Measurements from ENCODE around the gene ZNF385C.

DNA sequence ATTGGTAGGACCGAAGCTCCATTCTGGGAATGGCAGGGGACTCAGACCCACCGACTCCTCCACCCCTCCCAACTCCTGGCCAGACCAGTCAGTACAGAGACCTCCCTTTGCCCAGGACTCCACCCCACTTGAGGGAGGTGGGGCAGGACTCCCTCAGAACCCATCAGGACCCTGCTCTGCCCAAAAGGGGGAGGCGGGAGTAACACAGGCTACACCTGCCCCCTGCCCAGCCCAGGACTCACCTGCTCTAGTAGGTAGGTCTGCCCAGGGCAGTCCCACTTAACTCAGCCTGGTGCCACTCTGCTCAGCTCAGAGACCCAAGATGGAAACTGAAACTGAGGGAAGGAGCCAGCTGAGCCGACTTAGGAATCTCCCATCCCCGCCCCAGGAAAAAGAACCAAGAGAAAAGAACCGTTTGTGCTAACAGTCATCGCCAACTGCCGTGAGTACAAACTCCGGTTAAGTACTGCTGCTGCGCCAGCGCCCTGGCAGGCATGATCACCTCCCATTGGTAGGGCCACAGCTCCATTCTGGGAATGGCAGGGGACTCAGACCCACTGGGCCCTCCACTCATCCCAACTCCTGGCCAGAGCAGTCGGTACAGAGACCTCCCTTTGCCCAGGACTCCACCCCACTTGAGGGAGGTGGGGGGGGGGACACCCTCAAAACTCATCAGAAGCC, 13.7 kb upstream of the ZNF385C start:
- TF ChIP-seq, protein P1, sequence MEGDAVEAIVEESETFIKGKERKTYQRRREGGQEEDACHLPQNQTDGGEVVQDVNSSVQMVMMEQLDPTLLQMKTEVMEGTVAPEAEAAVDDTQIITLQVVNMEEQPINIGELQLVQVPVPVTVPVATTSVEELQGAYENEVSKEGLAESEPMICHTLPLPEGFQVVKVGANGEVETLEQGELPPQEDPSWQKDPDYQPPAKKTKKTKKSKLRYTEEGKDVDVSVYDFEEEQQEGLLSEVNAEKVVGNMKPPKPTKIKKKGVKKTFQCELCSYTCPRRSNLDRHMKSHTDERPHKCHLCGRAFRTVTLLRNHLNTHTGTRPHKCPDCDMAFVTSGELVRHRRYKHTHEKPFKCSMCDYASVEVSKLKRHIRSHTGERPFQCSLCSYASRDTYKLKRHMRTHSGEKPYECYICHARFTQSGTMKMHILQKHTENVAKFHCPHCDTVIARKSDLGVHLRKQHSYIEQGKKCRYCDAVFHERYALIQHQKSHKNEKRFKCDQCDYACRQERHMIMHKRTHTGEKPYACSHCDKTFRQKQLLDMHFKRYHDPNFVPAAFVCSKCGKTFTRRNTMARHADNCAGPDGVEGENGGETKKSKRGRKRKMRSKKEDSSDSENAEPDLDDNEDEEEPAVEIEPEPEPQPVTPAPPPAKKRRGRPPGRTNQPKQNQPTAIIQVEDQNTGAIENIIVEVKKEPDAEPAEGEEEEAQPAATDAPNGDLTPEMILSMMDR (conservative IDR thresholded peaks at IDR 0.05 in 1 of 2, IDR thresholded peaks at IDR 0.05 in 1 of 2; ENCODE audit: low read depth in 1 of 2, low read length in 2 of 2) = no peak
- TF ChIP-seq EZH2 (IDR thresholded peaks at IDR 0.05; ENCODE audit: low read length, missing control alignments) = no peak
